H7 (cell line): ENCODE results near the gene WIPF1. TPM values are rescaled to one million over a fixed set of nuclear protein-coding genes. Genes with fewer than 3 reads are reported as not detected.
"Not testable (repeated sequence)": the region's sequence is repeated elsewhere in the genome, so short reads cannot be mapped to it uniquely, and the experiment has no call there.

Experiments used
- DNase-seq: peaks from one replicate; pipeline ENCODE4 v3.0.0; 2012
- H3K27me3 ChIP-seq: 2 replicates; pipeline ENCODE4 v1.6.0; 2011; ENCODE audit warnings: mild to moderate bottlenecking, low read length; ENCODE audit not compliant: control insufficient read depth, insufficient read depth
- H3K36me3 ChIP-seq: replicated peaks from 2 replicates; pipeline ENCODE4 v1.5.1; 2011; ENCODE audit warnings: low read length; ENCODE audit not compliant: control insufficient read depth, insufficient read depth
- H3K4me3 ChIP-seq: 2 replicates; pipeline ENCODE4 v1.5.1; 2011; ENCODE audit warnings: low read depth, mild to moderate bottlenecking, control low read depth, low read length, moderate library complexity; ENCODE audit not compliant: insufficient read depth
- total RNA-seq: library from RNA; depleted of rRNA; stranded (reverse); fragments of >200 nt; shearing (Covaris generic); gene quantifications from 2 replicates; pipeline ENCODE4 v1.2.3, GENCODE V29; 2014

Gene WIPF1
- total RNA-seq, 1 experiment from 2014 or later: 6.9 TPM

GRCh38 chr2:174561283-174561971, 36.2 kb downstream of the WIPF1 start:
- Histone ChIP-seq H3K27me3 (no peaks in the 10 kb centered on the region), H3K36me3 (no peaks in the 10 kb centered on the region)
- DNase-seq: no peak

GRCh38 chr2:174560737-174561136, 36.9 kb downstream of the WIPF1 start:
- no peaks in the 10 kb centered on the region for H3K27me3 ChIP-seq
- no peak for DNase-seq
- no peaks in the 10 kb centered on the region for H3K36me3 ChIP-seq
- no peak overlapping the region for H3K4me3 ChIP-seq

More at GRCh38 chr2:174561283-174561971, 36.2 kb downstream of the WIPF1 start:
- no peak overlapping the region for H3K4me3 ChIP-seq

DNA sequence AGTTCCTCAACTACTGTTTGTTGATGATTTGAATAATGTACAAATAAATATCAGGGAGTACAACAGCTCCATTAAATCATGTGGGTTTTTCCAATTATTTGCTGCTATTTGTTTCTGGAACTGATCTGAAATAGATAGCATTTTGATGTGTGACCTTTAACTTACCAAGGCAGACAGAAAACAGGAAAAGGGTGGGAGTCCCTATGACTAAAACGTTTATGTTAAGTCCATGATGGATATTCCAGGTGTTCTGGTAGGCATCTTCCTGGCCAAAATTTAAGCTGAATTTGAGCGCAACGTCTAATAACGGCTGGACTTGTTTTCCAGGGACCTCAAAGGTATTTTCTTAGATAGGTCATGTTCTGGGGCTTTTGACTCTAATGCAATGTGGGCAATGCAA, 41.6 kb downstream of the WIPF1 start:
- Histone ChIP-seq H3K4me3 (no peak overlapping the region), H3K36me3 (no peaks in the 10 kb centered on the region), H3K27me3 (no peaks in the 10 kb centered on the region)
- no peak for DNase-seq

- H3K27me3 ChIP-seq: no peaks in the 10 kb centered on the region
- no peak overlapping the region for H3K4me3 ChIP-seq
- no peak for DNase-seq
- no peaks in the 10 kb centered on the region for H3K36me3 ChIP-seq
These were observed 43.0 kb downstream of the WIPF1 start for GRCh38 chr2:174554529-174555150.

DNA sequence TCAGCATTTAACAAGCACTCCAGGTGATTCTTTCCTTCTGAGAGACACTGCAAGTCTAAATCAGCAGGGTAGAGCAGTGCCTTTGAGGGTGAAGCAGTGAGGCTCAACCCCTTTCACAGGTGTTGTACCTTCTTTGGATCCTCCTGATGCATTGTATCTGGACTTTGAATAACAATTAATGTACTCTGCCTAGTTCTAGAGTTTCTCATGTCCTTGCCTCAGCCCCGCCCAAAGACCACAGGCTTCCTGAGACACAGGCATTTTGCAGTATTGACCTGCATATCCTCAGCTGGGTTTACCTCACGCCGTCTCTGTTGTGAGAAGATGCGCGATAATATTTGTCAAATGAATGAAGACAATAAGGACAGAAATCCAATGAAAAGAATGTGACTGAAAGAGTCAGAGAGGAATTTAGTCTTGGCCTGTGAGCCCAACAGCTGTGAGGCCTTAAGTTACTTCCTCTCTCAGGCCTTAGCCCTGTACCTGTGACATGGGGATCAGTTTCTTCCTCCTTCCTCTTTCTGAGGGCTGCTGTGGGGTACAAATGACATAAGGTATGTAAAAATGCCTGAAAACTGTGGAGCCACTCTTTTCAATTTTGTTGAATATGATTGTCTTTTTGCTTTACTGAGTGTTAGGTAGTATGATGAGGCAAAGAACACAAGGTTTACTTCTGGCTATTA, 43.7 kb downstream of the WIPF1 start:
- Histone ChIP-seq H3K27me3 (no peaks in the 10 kb centered on the region), H3K36me3 (no peaks in the 10 kb centered on the region), H3K4me3 (no peak overlapping the region)
- no peak for DNase-seq

DNA sequence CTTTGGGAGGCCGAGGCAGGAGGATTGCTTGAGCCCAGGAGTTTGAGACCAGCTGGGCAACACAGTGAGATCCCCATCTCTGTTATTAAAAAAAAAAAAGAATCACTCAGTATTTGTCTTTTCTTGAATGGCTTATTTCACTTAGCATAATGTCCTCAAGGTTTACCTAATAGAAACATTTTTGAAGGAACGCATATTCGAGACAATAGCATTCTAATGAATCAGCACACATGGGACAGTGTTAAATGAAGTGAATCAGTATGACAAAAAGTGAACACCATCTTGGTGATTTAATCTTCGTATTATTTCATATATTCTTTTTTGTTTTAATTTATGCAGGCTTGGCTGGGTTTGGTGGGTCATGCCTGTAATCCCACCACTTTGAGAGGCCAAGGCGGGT, 44.7 kb downstream of the WIPF1 start:
- Histone ChIP-seq H3K4me3 (no peak overlapping the region), H3K36me3 (no peaks in the 10 kb centered on the region), H3K27me3 (no peaks in the 10 kb centered on the region)
- no peak for DNase-seq

DNA sequence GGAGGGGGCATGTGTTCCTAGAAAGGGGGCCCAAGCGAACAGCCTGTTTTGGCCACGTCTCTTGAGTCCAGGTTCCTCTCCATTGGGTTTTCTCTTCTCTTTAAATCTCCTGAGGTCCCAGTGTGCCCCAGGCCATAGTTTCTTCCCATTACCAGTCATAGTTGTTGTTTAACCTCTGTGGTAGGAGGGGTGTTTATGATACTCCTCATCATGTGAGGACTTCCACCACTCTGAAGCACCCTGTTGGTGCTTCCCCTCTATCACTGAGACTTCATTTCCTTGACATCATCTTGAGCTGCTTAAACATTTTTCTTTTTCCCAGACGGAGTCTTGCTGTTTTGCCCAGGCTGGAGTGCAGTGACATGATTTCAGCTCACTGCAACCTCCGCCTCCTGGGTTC, 45.9 kb downstream of the WIPF1 start:
- no peak for DNase-seq

GRCh38 chr2:174548646-174549045, 49.0 kb downstream of the WIPF1 start:
- not testable (repeated sequence) for H3K4me3 ChIP-seq, DNase-seq, H3K36me3 ChIP-seq, H3K27me3 ChIP-seq

More for the DNA sequence above, 45.9 kb downstream of the WIPF1 start:
- Histone ChIP-seq H3K4me3 (no peak overlapping the region), H3K36me3 (no peaks in the 10 kb centered on the region), H3K27me3 (no peaks in the 10 kb centered on the region)

- not testable (repeated sequence) for H3K36me3 ChIP-seq, DNase-seq, H3K4me3 ChIP-seq, H3K27me3 ChIP-seq
These were observed 49.6 kb downstream of the WIPF1 start for GRCh38 chr2:174548021-174548420.

- Histone ChIP-seq H3K4me3 (no peak overlapping the region), H3K36me3 (no peaks in the 10 kb centered on the region), H3K27me3 (no peaks in the 10 kb centered on the region)
- DNase-seq: peak; percentile 77
These were observed 50.8 kb downstream of the WIPF1 start for GRCh38 chr2:174546519-174547506.

- Histone ChIP-seq H3K27me3 (no peaks in the 10 kb centered on the region), H3K4me3 (no peak overlapping the region), H3K36me3 (no peaks in the 10 kb centered on the region)
- DNase-seq: no peak
These were observed 52.4 kb downstream of the WIPF1 start for GRCh38 chr2:174545240-174545639.

DNA sequence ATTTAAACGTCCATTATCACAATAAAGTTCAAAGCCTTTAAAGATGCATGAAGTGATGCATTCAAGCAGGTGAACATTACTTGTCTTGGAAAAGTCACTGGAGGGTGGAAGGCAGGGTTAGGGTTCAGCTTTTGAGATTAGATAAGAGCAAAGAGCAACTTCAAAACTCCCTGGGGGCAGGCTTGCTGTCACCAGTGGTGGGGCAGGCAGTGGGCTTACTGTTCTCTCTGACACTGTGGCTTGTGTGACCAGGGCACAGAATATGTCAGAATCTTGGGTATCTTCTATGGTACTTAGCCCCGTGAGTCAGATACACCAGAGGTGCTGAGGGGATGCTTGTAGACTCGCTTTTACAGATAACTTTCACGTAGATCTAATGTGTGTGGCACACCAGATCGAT, 52.8 kb downstream of the WIPF1 start:
- H3K27me3 ChIP-seq: no peaks in the 10 kb centered on the region
- H3K36me3 ChIP-seq: no peaks in the 10 kb centered on the region
- no peak overlapping the region for H3K4me3 ChIP-seq
- DNase-seq: no peak

- no peak for DNase-seq
- Histone ChIP-seq H3K4me3 (no peak overlapping the region), H3K27me3 (no peaks in the 10 kb centered on the region), H3K36me3 (no peaks in the 10 kb centered on the region)
These were observed 53.4 kb downstream of the WIPF1 start for GRCh38 chr2:174544156-174544555.

DNA sequence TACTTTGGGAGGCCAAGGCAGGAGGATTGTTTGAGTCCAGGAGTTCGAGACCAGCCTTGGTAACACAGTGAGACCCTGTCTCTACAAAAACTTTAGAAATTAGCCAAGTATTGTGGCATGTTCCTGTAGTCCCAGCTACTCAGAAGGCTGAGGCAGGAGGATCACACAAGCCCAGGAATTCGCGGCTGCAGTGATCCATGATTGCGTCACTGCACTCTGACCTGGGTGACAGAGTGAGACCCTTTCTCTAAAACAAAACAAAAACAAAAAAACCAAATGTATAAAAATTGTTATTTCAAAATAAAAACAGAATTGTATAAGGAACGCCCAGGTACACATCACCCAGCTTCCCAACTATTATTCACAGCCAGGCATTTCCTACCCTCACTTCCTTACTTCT, 56.7 kb downstream of the WIPF1 start:
- H3K36me3 ChIP-seq: no peaks in the 10 kb centered on the region
- no peak for DNase-seq
- H3K27me3 ChIP-seq: no peaks in the 10 kb centered on the region
- H3K4me3 ChIP-seq: no peak overlapping the region
